A673 (cell line): ENCODE data around the gene CENPF. TPM values are rescaled to one million over a fixed set of nuclear protein-coding genes. Genes with fewer than 3 reads are reported as not detected.
A peak's percentile ranks its signal among the peaks of the same experiment; 100 is the strongest.

ENCODE experiments used
- BruUV-seq: library from RNA; stranded (reverse); fragments of 400-500 nt; replicated peaks from 2 replicates; lab custom pipeline; 2021; lab: Mats Ljungman, UMichigan
- CTCF ChIA-PET: fragments of 300-600 bp; sonication (Branson Sonifier 250); formaldehyde crosslinking; loops from one replicate; lab custom pipeline; 2022; ENCODE audit warnings: antibody characterized with exemption; lab: Charles Lee
- POLR2A ChIA-PET: fragments of 300-600 bp; sonication (Branson Sonifier 250); formaldehyde crosslinking; loops from one replicate; lab custom pipeline; 2022; ENCODE audit warnings: antibody characterized with exemption; ENCODE audit not compliant: low non-redundant PET; lab: Charles Lee
- DNase-seq: peaks from one replicate; pipeline ENCODE4 v3.0.0-alpha.2; 2015; ENCODE audit warnings: low spot score
- H3K27ac ChIP-seq: fragments of 200-600 bp; sonication (generic); 2 replicates; pipeline ENCODE4 v1.5.1; 2016; ENCODE audit warnings: mixed run types, low read depth, mild to moderate bottlenecking, mixed read lengths, antibody characterized with exemption, low read length; ENCODE audit not compliant: poor library complexity, severe bottlenecking
- H3K27me3 ChIP-seq: fragments of 200-600 bp; sonication (generic); replicated peaks from 2 replicates; pipeline ENCODE4 v1.6.1; 2017; ENCODE audit warnings: mixed run types, low read depth, mild to moderate bottlenecking, mixed read lengths, antibody characterized with exemption, low read length; ENCODE audit not compliant: insufficient read depth, poor library complexity
- H3K36me3 ChIP-seq: fragments of 200-600 bp; sonication (generic); 2 replicates; pipeline ENCODE4 v1.6.1; 2016; ENCODE audit warnings: mixed run types, mild to moderate bottlenecking, mixed read lengths, antibody characterized with exemption, low read length; ENCODE audit not compliant: insufficient read depth, poor library complexity, severe bottlenecking
- H3K4me1 ChIP-seq: fragments of 200-600 bp; sonication (generic); 2 replicates; pipeline ENCODE4 v1.6.1; 2017; ENCODE audit warnings: mixed run types, mild to moderate bottlenecking, mixed read lengths, antibody characterized with exemption, low read length; ENCODE audit not compliant: insufficient read depth, poor library complexity, severe bottlenecking
- H3K4me3 ChIP-seq: fragments of 200-600 bp; sonication (generic); 2 replicates; pipeline ENCODE4 v1.5.1; 2016; ENCODE audit warnings: low read depth, mixed run types, mild to moderate bottlenecking, mixed read lengths, low read length; ENCODE audit not compliant: poor library complexity, severe bottlenecking
- H3K9me3 ChIP-seq: fragments of 200-600 bp; sonication (generic); 2 replicates; pipeline ENCODE4 v1.6.1; 2016; ENCODE audit warnings: mixed run types, low read depth, mild to moderate bottlenecking, mixed read lengths, antibody characterized with exemption, low read length; ENCODE audit not compliant: poor library complexity, severe bottlenecking
- CTCF ChIP-seq: fragments of 300-800, 200-600 bp; sonication (generic); conservative IDR thresholded peaks from 2 replicates; pipeline ENCODE4 v1.5.1; 2017; ENCODE audit warnings: low read depth, mild to moderate bottlenecking, antibody characterized with exemption, low read length, moderate library complexity, mixed read lengths
- EZH2 ChIP-seq: fragments of 200-600 bp; sonication (generic); IDR thresholded peaks from 2 replicates; pipeline ENCODE4 v1.6.1; 2017; ENCODE audit warnings: borderline replicate concordance, low read depth, mild to moderate bottlenecking, mixed read lengths, antibody characterized with exemption, low read length; ENCODE audit not compliant: poor library complexity, severe bottlenecking
- intact Hi-C: fragments of 100-400 bp; cut with micrococcal nuclease; formaldehyde crosslinking; loops from one replicate; pipeline ENCODE4 v1.10.0; 2022; ENCODE audit not compliant: unreplicated experiment
- total RNA-seq: library from RNA; stranded (reverse); gene quantifications from 2 replicates; pipeline ENCODE4 v1.2.3, GENCODE V29; 2021

CENPF gene
- total RNA-seq, 1 experiment from 2014 or later: 273 TPM

- CTCF ChIA-PET: no interaction called here
- no peak for TF ChIP-seq EZH2
- no peak for TF ChIP-seq CTCF
- no peaks in the 10 kb centered on the region for H3K9me3 ChIP-seq
- POLR2A ChIA-PET: no interaction called here
- H3K27me3 ChIP-seq: no peaks in the 10 kb centered on the region
- H3K27ac ChIP-seq: no peak overlapping the region
- intact Hi-C loops: no loop called here
- no peak for DNase-seq
- BruUV-seq: no TSS peak
- H3K4me1 ChIP-seq: no peaks in the 10 kb centered on the region
- H3K36me3 ChIP-seq: peaks cover 82% of the 10 kb centered on the region
- H3K4me3 ChIP-seq: no peak overlapping the region
These were observed 14.3 kb downstream of the CENPF start for GRCh38 chr1:214617246-214617645.

- no peak overlapping the region for H3K4me3 ChIP-seq
- no peak for DNase-seq
- no peaks in the 10 kb centered on the region for H3K9me3 ChIP-seq
- POLR2A ChIA-PET: no interaction called here
- no peaks in the 10 kb centered on the region for H3K27me3 ChIP-seq
- peaks cover 88% of the 10 kb centered on the region for H3K36me3 ChIP-seq
- no peaks in the 10 kb centered on the region for H3K4me1 ChIP-seq
- H3K27ac ChIP-seq: no peak overlapping the region
- TF ChIP-seq CTCF: no peak
- TF ChIP-seq EZH2: no peak
- BruUV-seq: TSS peak; percentile 0
- intact Hi-C loops: no loop called here
- CTCF ChIA-PET: no interaction called here
These were observed 14.8 kb downstream of the CENPF start for GRCh38 chr1:214617843-214618242.

- no peak overlapping the region for H3K4me3 ChIP-seq
- TF ChIP-seq EZH2 (no peak), CTCF (no peak)
- H3K27me3 ChIP-seq: no peaks in the 10 kb centered on the region
- H3K36me3 ChIP-seq: peaks cover 95% of the 10 kb centered on the region
- no peaks in the 10 kb centered on the region for H3K4me1 ChIP-seq
- DNase-seq: no peak
- ChIA-PET POLR2A (no interaction called here), CTCF (no interaction called here)
- no peaks in the 10 kb centered on the region for H3K9me3 ChIP-seq
- BruUV-seq: no TSS peak
- intact Hi-C loops: no loop called here
- H3K27ac ChIP-seq: no peak overlapping the region
These were observed 18.2 kb downstream of the CENPF start for GRCh38 chr1:214621236-214621635.
